GM18526 (cell line): ENCODE results near the gene THAP12.

Experiments
- POLR2A ChIP-seq: IDR thresholded peaks from 3 replicates; pipeline ENCODE4 v1.6.1; 2011; ENCODE audit not compliant: insufficient read length; ENCODE audit errors: extremely low read depth

Gene THAP12, protein sequence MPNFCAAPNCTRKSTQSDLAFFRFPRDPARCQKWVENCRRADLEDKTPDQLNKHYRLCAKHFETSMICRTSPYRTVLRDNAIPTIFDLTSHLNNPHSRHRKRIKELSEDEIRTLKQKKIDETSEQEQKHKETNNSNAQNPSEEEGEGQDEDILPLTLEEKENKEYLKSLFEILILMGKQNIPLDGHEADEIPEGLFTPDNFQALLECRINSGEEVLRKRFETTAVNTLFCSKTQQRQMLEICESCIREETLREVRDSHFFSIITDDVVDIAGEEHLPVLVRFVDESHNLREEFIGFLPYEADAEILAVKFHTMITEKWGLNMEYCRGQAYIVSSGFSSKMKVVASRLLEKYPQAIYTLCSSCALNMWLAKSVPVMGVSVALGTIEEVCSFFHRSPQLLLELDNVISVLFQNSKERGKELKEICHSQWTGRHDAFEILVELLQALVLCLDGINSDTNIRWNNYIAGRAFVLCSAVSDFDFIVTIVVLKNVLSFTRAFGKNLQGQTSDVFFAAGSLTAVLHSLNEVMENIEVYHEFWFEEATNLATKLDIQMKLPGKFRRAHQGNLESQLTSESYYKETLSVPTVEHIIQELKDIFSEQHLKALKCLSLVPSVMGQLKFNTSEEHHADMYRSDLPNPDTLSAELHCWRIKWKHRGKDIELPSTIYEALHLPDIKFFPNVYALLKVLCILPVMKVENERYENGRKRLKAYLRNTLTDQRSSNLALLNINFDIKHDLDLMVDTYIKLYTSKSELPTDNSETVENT

DNA sequence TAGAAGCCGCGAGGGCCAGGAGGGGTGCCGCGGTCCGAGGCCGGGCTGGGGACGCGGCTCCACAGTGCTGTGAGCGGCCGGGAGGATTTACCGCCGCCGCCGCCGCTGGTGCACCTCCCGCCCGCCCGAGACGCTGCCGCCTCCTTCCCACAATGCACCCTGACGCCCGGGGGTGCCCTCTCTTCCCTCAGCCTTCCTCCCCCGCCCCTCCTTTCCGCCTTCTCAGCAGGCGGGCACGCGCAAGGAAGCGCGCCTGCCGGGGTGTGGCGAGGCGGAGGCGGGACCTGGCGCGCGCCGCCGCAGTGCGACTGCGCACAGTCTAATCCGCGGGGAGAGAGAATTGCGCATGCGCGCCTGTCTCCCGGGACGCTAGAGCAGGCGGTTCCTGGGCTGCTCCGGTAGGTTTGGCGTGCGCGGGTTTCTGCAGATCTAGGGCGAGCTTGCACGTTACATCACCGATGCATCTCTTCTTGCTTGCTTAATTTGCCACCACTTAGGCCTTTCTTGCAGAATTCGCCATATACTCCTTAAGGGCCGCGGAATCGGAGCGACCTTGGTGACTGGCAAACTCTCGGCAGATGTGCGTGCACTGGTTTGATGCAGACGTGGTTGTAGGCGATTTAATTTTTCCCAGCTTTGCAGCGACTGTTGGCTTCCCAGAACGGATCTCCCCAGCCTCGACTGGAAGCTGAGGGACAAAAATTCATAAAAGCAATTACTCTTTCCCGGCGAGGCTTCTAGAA, at the start of gene THAP12, which contains the start of gene GVQW3:
Gene THAP12 (minus strand): TSS at position 156 of the 743 bp plus-strand sequence. CDS start 296 bp downstream, outside the sequence.
Gene GVQW3 (plus strand): TSS at position 347 of the 743 bp plus-strand sequence. CDS start 506 bp downstream, outside the sequence.
- peak; percentile 69 for TF ChIP-seq POLR2A

DNA sequence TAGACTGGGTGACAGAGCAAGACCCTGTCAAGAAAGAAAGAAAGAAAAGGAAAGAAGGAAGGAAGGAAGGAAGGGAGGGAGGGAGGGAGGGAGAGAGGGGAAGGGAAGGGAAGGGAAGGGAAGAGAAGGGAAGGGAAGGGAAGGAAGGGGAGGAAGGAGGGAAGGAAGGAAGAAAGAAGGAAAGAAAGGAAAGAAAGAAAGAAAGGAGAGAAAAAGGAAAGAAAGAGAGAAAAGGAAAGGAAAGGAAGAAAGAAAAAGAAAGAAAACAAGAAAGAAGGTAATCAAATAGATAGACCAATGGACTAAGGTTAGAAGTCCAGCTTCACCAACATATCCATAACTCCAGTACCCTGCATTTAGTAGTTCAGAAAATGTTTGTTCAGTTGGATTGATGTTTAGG, 45.7 kb upstream of the THAP12 start:
- TF ChIP-seq POLR2A: no peak

DNA sequence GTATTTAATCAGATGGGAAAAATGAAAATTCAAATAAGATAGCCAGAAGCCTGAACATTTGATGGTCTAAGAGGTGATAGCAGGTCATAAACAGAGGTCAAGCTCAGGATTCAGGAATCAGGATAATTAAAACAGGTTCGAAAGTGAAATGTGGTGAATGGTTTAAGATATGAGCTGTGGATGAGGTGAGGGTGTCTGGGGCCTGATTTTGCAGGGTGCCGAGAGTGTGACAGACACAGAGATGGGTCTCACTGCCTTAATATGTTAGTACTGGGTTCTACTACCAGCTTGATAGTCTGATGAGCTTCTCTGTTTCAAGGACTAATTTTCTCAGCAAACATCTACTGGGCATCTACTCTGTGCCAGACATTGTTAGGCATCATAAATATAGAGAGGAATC, 44.0 kb upstream of the THAP12 start:
- TF ChIP-seq POLR2A: no peak

DNA sequence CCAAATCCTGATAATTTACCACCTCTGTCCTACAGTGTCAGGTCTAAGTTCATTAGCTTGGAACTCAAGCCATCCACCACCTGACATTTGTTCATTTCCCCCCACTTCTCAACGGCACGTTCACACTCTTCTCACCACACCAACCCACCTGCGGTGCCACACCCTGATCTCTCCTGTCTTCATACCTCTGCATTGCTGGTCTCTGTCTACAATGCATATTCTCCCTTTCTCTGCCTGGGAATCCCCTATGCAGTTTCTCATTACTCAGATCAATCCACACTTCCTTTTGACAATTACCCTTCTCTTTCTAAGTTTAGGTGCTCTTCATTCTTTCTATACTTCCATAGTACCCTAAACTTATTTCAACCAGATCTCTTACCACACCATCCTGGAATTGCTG, 43.4 kb upstream of the THAP12 start:
- TF ChIP-seq POLR2A: no peak

- no peak for TF ChIP-seq POLR2A
Observed at GRCh38 chr11:76419896-76420295, 39.0 kb upstream of the THAP12 start.

GRCh38 chr11:76415073-76415472, 34.1 kb upstream of the THAP12 start:
- no peak for TF ChIP-seq POLR2A

DNA sequence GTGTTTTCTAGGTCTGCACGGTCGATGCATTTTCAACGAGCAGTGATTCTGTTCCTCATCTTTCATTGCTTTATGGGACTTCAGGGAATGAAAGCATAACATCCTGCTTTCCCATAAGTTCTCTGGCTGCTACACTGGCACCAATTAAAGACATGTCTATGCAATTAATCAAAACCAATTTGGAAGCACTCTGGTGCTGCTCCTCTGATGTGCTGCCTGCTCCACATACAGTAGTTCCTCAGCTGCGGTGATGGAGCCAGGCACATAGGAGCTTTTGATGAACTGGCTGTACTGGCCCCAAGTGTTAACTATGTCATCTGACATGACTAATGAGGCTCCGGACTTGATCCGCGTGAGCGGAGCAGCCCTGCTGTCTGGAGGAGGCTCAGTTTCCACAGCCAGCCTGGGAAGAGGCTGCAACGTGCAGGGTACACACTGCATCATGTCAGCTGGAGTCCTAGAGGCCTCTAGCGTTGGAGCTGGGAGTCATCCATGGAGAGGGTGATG, 30.0 kb upstream of the THAP12 start:
- no peak for TF ChIP-seq POLR2A

GRCh38 chr11:76408171-76408965, 27.4 kb upstream of the THAP12 start:
- no peak for TF ChIP-seq POLR2A

DNA sequence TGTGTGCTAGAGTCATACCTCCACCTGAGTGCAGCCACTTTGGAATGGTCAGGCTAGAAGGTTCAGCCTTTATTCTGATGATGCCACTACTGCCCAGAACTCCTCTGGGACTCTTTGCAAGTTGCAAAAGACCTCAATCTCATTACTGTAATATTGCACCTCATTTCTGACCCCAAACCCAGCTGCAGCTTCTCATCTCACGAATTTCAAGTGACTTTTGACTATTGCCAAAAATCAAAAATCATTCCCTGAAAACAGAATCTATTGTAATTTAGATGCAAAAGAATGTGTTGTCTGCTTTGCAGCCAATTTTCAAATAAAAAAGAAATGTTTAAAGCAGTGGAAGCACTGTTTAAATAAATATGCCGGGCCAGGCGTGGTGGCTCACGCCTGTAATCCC, 25.4 kb upstream of the THAP12 start:
- TF ChIP-seq POLR2A: no peak

DNA sequence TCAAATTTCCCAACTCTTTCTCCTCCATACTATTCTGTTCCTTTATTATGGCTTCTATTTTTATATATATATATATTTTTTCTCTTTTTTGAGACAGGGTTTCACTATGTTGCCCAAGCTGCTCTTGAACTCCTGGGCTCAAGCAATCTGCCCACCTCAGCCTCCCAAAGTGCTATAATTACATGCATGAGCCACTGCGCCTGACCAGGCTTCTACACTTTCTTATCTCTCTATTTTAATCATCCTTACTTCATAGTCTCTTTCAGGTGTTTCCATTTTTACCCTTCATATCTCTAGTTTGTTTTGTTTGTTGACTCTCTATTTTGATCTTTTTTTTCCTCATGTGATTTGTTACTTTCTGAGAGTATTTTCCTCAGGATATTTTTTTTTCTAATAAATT, 20.0 kb upstream of the THAP12 start:
- TF ChIP-seq POLR2A: no peak

GRCh38 chr11:76397383-76397782, 16.5 kb upstream of the THAP12 start:
- no peak for TF ChIP-seq POLR2A

GRCh38 chr11:76395296-76395695, 14.4 kb upstream of the THAP12 start:
- no peak for TF ChIP-seq POLR2A

DNA sequence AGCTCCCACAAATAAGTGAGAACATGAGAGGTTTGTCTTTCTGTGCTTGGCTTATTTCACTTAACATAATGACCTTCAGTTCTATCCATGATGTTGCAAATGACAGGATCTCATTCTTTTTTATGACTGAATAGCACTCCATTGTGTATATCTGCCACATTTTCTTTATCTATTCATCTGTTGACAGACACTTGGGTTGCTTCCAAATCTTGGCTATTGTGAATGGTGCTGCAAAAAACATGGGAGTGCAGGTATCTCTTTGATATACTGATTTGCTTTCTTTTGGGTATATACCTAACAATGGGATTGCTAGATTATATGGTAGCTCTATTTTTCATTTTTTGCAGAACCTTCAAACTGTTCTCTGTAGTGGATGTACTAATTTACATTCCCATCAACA, 13.5 kb upstream of the THAP12 start:
- TF ChIP-seq POLR2A: no peak

- TF ChIP-seq POLR2A: no peak
Observed at GRCh38 chr11:76392870-76393269, 11.9 kb upstream of the THAP12 start.
